Heart left ventricle (tissue), 16 donors: Measurements from ENCODE around the gene SLC22A23. TPM values are rescaled to one million over a fixed set of nuclear protein-coding genes. Genes with fewer than 3 reads are reported as not detected.
A peak's percentile ranks its signal among the peaks of the same experiment; 100 is the strongest.
"Not testable (repeated sequence)": the region's sequence is repeated elsewhere in the genome, so short reads cannot be mapped to it uniquely, and the experiment has no call there.

Experiments
- ATAC-seq, 4 donors: fragments of 200-7000 bp; cut with Tn5 transposase; one replicate each; pipeline ENCODE4 v1.9.1; 2020 to 2022; ENCODE audit warnings: moderate library complexity in 4 of 4, mild to moderate bottlenecking in 3 of 4, moderate number of reproducible peaks in 1 of 4
- DNase-seq, 5 donors: peaks; one replicate each; pipeline ENCODE4 v3.0.0-alpha.2; 2020
- H3K27ac ChIP-seq, 12 donors: fragments of 200-600 bp; sonication (generic) in 4 of 12; one replicate each; pipeline versions ENCODE4 v1.5.0 to v1.8.0; 2016 to 2022; ENCODE audit warnings: mild to moderate bottlenecking in 2 of 12
- H3K27me3 ChIP-seq, 9 donors: fragments of 200-600 bp; sonication (generic) in 2 of 9; one replicate each; pipeline versions ENCODE4 v1.5.1 to v1.8.0; 2016 to 2022; ENCODE audit warnings: mild to moderate bottlenecking in 3 of 9
- H3K36me3 ChIP-seq, 9 donors: fragments of 200-600 bp; sonication (generic) in 2 of 9; one replicate each; pipeline versions ENCODE4 v1.5.0 to v1.8.0; 2018 to 2022; ENCODE audit warnings: mild to moderate bottlenecking in 2 of 9
- H3K4me1 ChIP-seq, 12 donors: fragments of 200-600 bp; sonication (generic) in 4 of 12; one replicate each; pipeline versions ENCODE4 v1.5.0 to v1.8.0; 2016 to 2022; ENCODE audit warnings: mild to moderate bottlenecking in 3 of 12
- H3K4me3 ChIP-seq, 12 donors: fragments of 200-600 bp; sonication (generic) in 4 of 12; one replicate each; pipeline versions ENCODE4 v1.5.0 to v1.8.0; 2017 to 2022; ENCODE audit warnings: mild to moderate bottlenecking in 9 of 12, moderate library complexity in 4 of 12
- H3K9me3 ChIP-seq, 12 donors: fragments of 200-600 bp; sonication (generic) in 4 of 12; one replicate each; pipeline versions ENCODE4 v1.5.0 to v1.8.0; 2016 to 2022; ENCODE audit warnings: mild to moderate bottlenecking in 1 of 12
- CTCF ChIP-seq, 12 donors: fragments of 200-600 bp; sonication (generic) in 4 of 12; IDR thresholded peaks; one replicate each; pipeline versions ENCODE4 v1.5.0 to v1.8.0; 2018 to 2022; ENCODE audit warnings: antibody characterized with exemption in 12 of 12, mild to moderate bottlenecking in 5 of 12
- POLR2A ChIP-seq, 2 donors: fragments of 450-650 bp; IDR thresholded peaks; one replicate each; pipeline ENCODE4 v1.6.1; 2017; ENCODE audit warnings: antibody characterized with exemption in 2 of 2, mild to moderate bottlenecking in 2 of 2, moderate library complexity in 2 of 2
- WGBS, 4 donors: extraction: QIAGEN DNeasy Blood & Tissue Kit in 2 of 4; methylation state at CpG; one replicate each; pipeline versions ENCODE4 v1.1.5 to v1.1.7; 2013 to 2018; 5-methylcytosine and 5-hydroxymethylcytosine counted together
- intact Hi-C, 10 donors: fragments of 100-400 bp; cut with DNase I; formaldehyde crosslinking; loops; one replicate each; pipeline versions ENCODE4 v1.11.1 to v1.14.2; 2022
- polyA plus RNA-seq, 2 donors: library from polyadenylated mRNA; stranded (reverse); fragments of 200-250 nt; gene quantifications; one replicate each; pipeline ENCODE4 v1.2.3, GENCODE V29; 2013
- total RNA-seq, 9 donors: library from RNA; depleted of rRNA in 2 of 9; stranded (reverse); fragments of >200 nt in 2 of 9; fragmentation: NEBNext Ultra II Directional in 3 of 9; extraction: Animal tissue kit (Norgen Biotek cat#: 25700) in 3 of 9; gene quantifications; one replicate each; pipeline versions ENCODE4 v1.1.0 to v1.2.4, GENCODE V29; 2016 to 2023
- donor health status: ischemic (EF 13 %, LVEDD 7.1; RV severe dilation, severe dysfunction).
- donor health status: healthy with polysubstance abuse.
- donor health status: DM: no; HTN: yes; CAD: no.
- donor health status: DM: no; HTN: no; CAD: no.
- donor health status: ischemic (EF 25% LVEDD 6.9; RV normal size, moderate dysfunction).
- donor health status: ischemic (EF 25% LVEDD 5.7; RV mildly dilated, moderate dysfunction).
- donor health status: healthy.
- donor health status: DM: yes; HTN: yes; CAD: no.
- donor health status: ischemic (EF 35%, LVEDD 5.7; RV mildly dilated, moderate dysfunction).
- donor health status: nonischemic (EF 11% LVEDD 7.7; RV severe dilation, severe dysfunction).
- donor health status: DM: yes; HTN: yes; CAD: no.
- donor health status: PGD.
- donor health status: ischemic (EF 29% LVEDD 5.4; RV normal size, mild dysfunction).
- donor health status: nonischemic (EF 23%, LVEDD 6.1; RV moderate dilation, normal function).

The SLC22A23 gene
- total and polyA plus RNA-seq, 11 donors: 2.9 to 12.4 (median 5.2) TPM

DNA sequence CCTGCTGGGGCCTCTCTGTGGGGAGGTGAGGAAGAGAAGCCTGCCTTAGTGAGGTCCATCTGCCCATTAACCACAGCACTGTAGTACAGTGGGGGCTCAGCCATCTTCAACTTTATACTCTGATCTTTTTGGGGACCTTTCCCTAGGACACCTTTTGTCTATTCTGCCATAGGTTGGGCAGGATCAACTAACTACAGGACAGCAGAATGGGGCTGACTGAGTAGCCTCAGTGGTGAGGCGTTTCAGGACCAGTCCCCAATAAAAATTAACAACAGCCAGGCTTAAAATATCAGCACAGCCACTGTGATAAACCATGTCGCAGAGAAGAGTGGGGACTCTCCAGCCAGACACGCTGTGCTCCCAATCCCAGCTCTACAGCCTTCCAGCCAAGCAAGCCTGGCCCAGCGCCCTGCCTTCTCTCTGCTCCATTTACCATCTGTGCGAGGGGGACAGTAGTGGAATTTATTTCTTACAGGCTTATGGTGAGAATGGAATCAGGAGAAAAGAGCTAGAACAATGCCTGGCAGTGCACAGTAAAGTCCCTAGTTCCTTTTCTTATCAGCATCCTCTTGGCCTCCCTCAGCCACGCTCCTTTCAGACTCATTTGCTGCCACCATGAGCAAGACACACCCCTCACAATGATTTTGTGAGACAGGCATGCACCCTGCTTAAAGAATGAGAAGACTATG, 75.5 kb downstream of the SLC22A23 start:
- ATAC-seq: peak in 3 of 4 donors; percentile 55 to 63 (median 59)
- peaks cover 0 to 31% (median 10%) of the 10 kb centered on the region in 12 donors for H3K4me1 ChIP-seq
- WGBS, 4 donors: 26 to 48% (median 45%) methylated on average over 6 of the region's 6 CpGs

GRCh38 chr6:3380344-3381232, 76.3 kb downstream of the SLC22A23 start:
- Histone ChIP-seq H3K27ac (no peak overlapping the region), H3K4me1 (peaks cover 0 to 28% (median 10%) of the 10 kb centered on the region in 12 donors)
- ATAC-seq: no peak

More for the DNA sequence above, 75.5 kb downstream of the SLC22A23 start:
- peak in 1 of 5 donors; percentile 45 for DNase-seq
- intact Hi-C loops: no loop called here
- no peaks in the 10 kb centered on the region for H3K36me3 ChIP-seq
- H3K9me3 ChIP-seq: no peaks in the 10 kb centered on the region
- H3K4me3 ChIP-seq: no peak overlapping the region
- H3K27me3 ChIP-seq: no peaks in the 10 kb centered on the region
- H3K27ac ChIP-seq: no peak overlapping the region
- TF ChIP-seq CTCF (IDR thresholded peaks at IDR 0.05) (no peak), POLR2A (IDR thresholded peaks at IDR 0.05) (no peak)

DNA sequence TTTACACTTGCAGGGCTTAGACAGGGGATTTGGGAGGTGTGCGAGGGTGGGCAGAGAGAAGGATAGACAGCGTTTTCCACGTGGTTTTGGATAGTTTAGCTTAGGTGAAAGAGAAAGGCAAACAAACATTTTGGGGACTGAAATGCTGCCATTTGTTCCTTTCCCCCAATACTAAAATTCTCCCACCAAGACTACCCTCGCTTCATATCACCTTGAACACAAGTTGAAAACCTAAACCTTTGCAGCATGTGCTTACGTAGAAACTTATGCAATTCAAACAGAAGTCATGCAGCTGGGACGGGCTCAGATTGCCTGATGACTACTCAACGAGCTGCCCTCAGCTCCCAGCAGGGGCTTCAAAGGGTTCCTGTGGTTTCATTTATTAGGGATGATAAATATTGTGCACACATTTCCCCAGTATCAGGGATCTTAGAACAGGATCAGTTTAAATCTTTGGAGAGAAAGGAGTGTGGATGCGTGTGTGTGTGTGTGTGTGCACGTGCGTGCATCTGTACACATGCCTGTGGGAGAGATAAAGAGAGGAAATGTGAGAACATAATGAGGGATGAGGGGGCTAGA, 77.3 kb downstream of the SLC22A23 start:
- WGBS, 4 donors: 92 to 93% (median 92%) methylated on average over 10 of the region's 10 CpGs
- DNase-seq (no peak), ATAC-seq (no peak)
- no peak for TF ChIP-seq CTCF (IDR thresholded peaks at IDR 0.05)
- intact Hi-C loops: no loop called here
- no peaks in the 10 kb centered on the region for H3K36me3 ChIP-seq
- no peaks in the 10 kb centered on the region for H3K27me3 ChIP-seq
- H3K4me3 ChIP-seq: no peak overlapping the region
- peaks cover 0 to 24% (median 11%) of the 10 kb centered on the region in 12 donors for H3K4me1 ChIP-seq
- no peak overlapping the region for H3K27ac ChIP-seq
- no peaks in the 10 kb centered on the region for H3K9me3 ChIP-seq

More at GRCh38 chr6:3380344-3381232, 76.3 kb downstream of the SLC22A23 start:
- intact Hi-C loops: no loop called here
- Histone ChIP-seq H3K4me3 (no peak overlapping the region), H3K36me3 (no peaks in the 10 kb centered on the region), H3K9me3 (no peaks in the 10 kb centered on the region), H3K27me3 (no peaks in the 10 kb centered on the region)
- DNase-seq: no peak
- TF ChIP-seq POLR2A (IDR thresholded peaks at IDR 0.05): no peak
- no peak for TF ChIP-seq CTCF (IDR thresholded peaks at IDR 0.05)
- WGBS, 4 donors: 82 to 91% (median 87%) methylated on average over 11 of the region's 11 CpGs

DNA sequence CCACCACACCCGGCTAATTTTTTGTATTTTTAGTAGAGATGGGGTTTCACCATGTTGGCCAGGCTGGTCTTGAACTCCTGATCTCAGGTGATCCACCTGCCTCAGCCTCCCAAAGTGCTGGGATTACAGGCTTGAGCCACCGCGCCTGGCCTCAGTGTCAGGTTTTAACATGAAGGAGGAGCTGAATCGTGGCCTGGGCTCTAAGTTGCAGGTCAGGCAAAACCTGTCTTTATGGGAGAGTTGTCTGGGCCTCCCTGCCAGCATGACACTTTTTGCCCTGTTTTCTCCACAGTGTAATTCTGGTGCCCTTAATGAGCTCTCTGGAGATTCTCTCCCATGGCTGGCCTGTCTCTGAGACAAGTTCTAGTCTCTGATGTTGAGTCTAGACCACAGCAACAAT, 78.0 kb downstream of the SLC22A23 start:
- ATAC-seq, intact Hi-C loops, H3K9me3 ChIP-seq, H3K27ac ChIP-seq, H3K27me3 ChIP-seq, H3K36me3 ChIP-seq, H3K4me3 ChIP-seq, DNase-seq: not testable (repeated sequence)
- peaks cover 0 to 23% (median 11%) of the 10 kb centered on the region in 12 donors for H3K4me1 ChIP-seq
- WGBS, 4 donors: 68 to 97% (median 93%) methylated on average over 4 of the region's 4 CpGs

DNA sequence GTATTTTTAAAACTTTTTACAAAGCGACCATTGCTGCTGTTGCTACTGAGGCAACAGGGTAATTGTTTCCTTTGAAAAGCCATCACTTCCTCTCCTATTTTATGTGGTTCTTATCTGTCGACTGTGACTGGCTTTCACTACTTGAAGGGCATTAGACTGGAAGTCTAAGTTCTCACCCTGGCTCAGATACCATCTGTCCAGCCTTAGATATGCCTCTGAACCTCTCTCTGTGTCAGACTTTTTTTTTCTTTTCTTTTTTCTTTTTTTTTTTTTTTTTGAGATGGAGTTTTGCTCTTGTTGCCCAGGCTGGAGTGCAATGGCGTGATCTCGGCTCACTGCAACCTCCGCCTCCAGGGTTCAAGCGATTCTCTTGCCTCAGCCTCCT, 78.5 kb downstream of the SLC22A23 start:
- WGBS, 4 donors: 78 to 89% (median 87%) methylated on average over 6 of the region's 6 CpGs
- peaks cover 0 to 21% (median 11%) of the 10 kb centered on the region in 12 donors for H3K4me1 ChIP-seq
- DNase-seq, intact Hi-C loops, H3K27me3 ChIP-seq, H3K36me3 ChIP-seq, H3K9me3 ChIP-seq, ATAC-seq, H3K4me3 ChIP-seq, H3K27ac ChIP-seq: not testable (repeated sequence)
